ENCODE measurements around the gene CLEC18B.
"Not testable (repeated sequence)": the region's sequence is repeated elsewhere in the genome, so short reads cannot be mapped to it uniquely, and the experiment has no call there.

Gene CLEC18B

DNA sequence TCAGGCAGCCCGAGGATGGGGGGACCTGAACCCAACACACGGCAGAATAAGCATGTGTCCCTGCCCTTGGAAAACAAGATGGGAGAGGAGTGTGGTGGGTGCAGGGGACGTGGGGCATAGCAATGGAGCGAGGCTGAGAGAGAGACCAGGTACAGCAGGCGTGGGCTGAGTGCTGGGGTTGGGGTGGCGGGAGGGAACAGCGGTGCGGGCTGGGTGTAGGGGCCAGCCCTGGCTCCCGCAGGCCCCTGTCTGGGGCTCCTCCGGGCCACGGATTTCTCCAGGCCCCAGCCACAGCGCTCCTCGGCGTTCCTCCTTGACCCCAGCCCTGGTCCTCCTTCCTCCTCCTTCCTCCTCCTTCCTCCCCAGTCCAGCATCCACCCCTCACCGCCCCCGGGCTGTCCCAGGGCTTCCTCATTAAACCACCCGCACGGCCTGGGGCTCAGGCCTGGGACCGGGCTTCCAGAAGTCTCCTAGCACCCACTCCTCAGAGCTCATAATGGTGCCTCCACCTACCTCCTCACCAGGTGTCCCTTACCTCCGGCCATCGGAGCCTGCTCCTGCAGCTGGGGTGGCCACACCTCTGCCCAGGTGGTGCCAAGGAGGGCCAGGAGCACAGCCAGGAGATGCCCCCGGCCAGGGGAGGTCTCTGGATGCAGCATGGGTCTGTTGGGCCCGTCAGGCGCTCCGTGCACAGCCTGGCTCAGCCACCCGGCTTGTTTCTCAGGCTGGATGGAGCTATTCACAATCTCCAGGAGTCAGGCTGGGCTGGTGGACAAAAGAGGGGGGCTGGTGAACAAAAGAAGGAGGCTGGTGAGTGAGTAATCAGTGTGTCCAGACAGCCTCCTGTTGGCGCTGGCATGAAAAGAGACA lies at the start of gene CLEC18B:
TSS of gene CLEC18B (minus strand) at position 867 of the 870 bp plus-strand sequence. CDS start at position 659, 208 bp downstream.
- not testable (repeated sequence) for H3K4me1 ChIP-seq (ENCODE audit: insufficient read depth, low read length); H3K9ac ChIP-seq (ENCODE audit: low read depth, low read length); H3K4me3 ChIP-seq (ENCODE audit: low read length); H3K36me3 ChIP-seq (ENCODE audit: insufficient read depth, low read depth, low read length); H3K27ac ChIP-seq (ENCODE audit: low read length); H3K9me3 ChIP-seq (ENCODE audit: insufficient read depth, low read depth, low read length); H3K27me3 ChIP-seq (ENCODE audit: insufficient read depth, low read length)

- Histone ChIP-seq H3K9ac (ENCODE audit: low read depth, low read length) (no peak overlapping the region), H3K36me3 (ENCODE audit: insufficient read depth, low read depth, low read length) (peaks cover 93% of the 10 kb centered on the region), H3K4me3 (ENCODE audit: low read length) (no peak overlapping the region), H3K9me3 (ENCODE audit: insufficient read depth, low read depth, low read length) (no peaks in the 10 kb centered on the region), H3K4me1 (ENCODE audit: insufficient read depth, low read length) (no peaks in the 10 kb centered on the region), H3K27ac (ENCODE audit: low read length) (no peak overlapping the region), H3K27me3 (ENCODE audit: insufficient read depth, low read length) (no peaks in the 10 kb centered on the region)
These were observed 48.7 kb upstream of the CLEC18B start for GRCh38 chr16:74469946-74470478.

DNA sequence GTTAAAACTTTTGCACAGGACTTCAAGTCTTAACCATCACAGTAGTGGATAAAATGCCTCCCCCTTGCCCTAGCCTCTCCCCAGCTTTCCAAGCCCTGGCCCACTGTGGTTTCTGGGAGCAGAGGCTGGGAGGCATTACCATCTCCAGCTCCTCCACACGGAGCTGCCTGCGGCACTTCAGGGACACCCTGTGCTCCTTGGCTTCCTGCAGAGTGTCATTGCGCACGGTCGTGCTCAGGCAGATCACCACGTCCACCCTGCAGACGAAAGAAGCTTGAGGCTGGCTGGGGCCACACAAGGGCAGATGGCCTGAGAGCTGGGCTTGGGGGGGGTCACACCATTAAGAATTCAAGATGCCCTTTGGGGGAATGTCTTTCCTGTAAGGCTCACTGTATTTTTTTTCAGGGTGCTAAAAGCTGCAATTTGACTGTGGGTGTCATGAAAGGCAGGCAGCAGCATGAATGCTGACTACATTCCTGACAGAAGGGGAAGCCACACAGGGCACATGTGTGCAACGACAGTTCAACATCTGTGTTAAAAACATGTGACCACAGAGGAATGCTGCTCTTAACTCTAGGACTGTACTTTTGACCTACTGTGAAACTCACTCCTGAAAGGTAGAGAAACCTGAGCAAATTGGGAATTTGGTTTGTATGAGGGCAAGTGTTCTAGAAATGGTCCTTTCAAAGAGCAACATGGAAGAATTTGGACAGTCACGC lies 47.7 kb upstream of the CLEC18B start:
- Histone ChIP-seq H3K4me1 (ENCODE audit: insufficient read depth, low read length) (no peaks in the 10 kb centered on the region), H3K9ac (ENCODE audit: low read depth, low read length) (no peak overlapping the region), H3K4me3 (ENCODE audit: low read length) (no peak overlapping the region), H3K27me3 (ENCODE audit: insufficient read depth, low read length) (no peaks in the 10 kb centered on the region), H3K36me3 (ENCODE audit: insufficient read depth, low read depth, low read length) (peaks cover 95% of the 10 kb centered on the region), H3K9me3 (ENCODE audit: insufficient read depth, low read depth, low read length) (no peaks in the 10 kb centered on the region), H3K27ac (ENCODE audit: low read length) (no peak overlapping the region)

DNA sequence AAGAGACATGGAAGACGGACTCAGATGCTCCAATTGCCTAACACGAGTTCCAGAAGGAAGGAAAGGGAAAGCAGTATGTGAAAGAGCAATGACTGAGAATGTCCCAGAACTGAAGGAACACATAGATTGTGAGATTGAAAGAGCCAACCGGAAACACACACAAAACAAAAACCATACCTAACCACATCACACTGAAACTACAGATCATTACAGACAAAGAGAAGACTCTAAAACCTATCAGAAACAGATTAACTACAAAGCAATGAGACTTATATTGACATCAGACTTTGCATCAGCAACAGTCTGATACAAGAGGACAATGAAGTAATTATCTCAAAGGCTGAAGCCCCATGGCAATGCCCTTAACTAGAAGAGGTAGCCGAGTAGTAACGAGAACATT lies 45.6 kb upstream of the CLEC18B start:
- H3K9ac ChIP-seq (ENCODE audit: low read depth, low read length) = no peak overlapping the region
- no peak overlapping the region for H3K4me3 ChIP-seq (ENCODE audit: low read length)
- no peaks in the 10 kb centered on the region for H3K4me1 ChIP-seq (ENCODE audit: insufficient read depth, low read length)
- H3K27me3 ChIP-seq (ENCODE audit: insufficient read depth, low read length) = no peaks in the 10 kb centered on the region
- H3K27ac ChIP-seq (ENCODE audit: low read length) = no peak overlapping the region
- H3K9me3 ChIP-seq (ENCODE audit: insufficient read depth, low read depth, low read length) = no peaks in the 10 kb centered on the region
- peaks cover 98% of the 10 kb centered on the region for H3K36me3 ChIP-seq (ENCODE audit: insufficient read depth, low read depth, low read length)

DNA sequence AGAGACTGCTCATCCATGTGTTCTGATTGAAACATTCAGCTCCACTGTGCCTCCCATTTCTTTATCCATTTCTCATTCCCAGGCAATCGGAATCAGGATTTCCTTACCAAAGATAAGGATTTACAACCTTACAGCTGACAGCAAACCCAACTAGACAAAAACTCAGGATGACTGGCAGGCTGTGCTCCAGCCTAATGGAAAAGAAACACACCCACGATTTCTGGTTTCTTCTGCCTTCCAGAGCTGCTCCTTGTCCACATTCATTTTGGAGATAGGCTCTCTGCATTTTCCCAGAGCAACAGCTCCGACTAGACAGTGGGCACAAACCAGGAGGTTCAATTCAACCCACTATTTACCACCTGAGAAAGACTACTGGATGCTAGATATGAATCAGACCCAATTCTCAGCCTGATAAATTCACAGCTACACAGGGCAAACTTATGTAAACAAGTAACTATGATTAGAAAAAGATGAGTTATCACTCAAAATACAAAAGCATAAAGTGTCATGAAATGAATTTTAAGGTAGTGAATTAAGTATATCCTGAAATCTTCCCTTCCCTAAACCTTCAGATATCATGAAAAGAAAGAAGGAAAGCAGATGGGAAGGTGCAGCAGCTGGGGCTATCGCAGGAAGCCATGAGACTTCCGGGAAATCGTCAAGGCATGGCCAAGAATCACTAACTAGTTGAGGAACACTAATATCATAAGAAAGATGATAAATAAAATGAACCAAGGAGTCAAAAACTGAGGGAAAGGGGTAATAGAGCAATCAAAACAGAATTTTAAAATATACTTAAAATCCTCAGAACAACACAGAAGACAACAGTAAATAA lies 44.8 kb upstream of the CLEC18B start:
- no peak overlapping the region for H3K9ac ChIP-seq (ENCODE audit: low read depth, low read length)
- H3K36me3 ChIP-seq (ENCODE audit: insufficient read depth, low read depth, low read length) = peaks cover 95% of the 10 kb centered on the region
- no peaks in the 10 kb centered on the region for H3K27me3 ChIP-seq (ENCODE audit: insufficient read depth, low read length)

GRCh38 chr16:74465281-74465680 lies 44.0 kb upstream of the CLEC18B start:
- Histone ChIP-seq H3K9ac (ENCODE audit: low read depth, low read length) (no peak overlapping the region), H3K36me3 (ENCODE audit: insufficient read depth, low read depth, low read length) (peaks cover 95% of the 10 kb centered on the region), H3K27me3 (ENCODE audit: insufficient read depth, low read length) (no peaks in the 10 kb centered on the region), H3K9me3 (ENCODE audit: insufficient read depth, low read depth, low read length) (no peaks in the 10 kb centered on the region), H3K27ac (ENCODE audit: low read length) (no peak overlapping the region), H3K4me1 (ENCODE audit: insufficient read depth, low read length) (no peaks in the 10 kb centered on the region), H3K4me3 (ENCODE audit: low read length) (no peak overlapping the region)

More for the DNA sequence above, 44.8 kb upstream of the CLEC18B start:
- Histone ChIP-seq H3K27ac (ENCODE audit: low read length) (no peak overlapping the region), H3K4me3 (ENCODE audit: low read length) (no peak overlapping the region), H3K4me1 (ENCODE audit: insufficient read depth, low read length) (no peaks in the 10 kb centered on the region), H3K9me3 (ENCODE audit: insufficient read depth, low read depth, low read length) (no peaks in the 10 kb centered on the region)

- Histone ChIP-seq H3K27ac (ENCODE audit: low read length) (no peak overlapping the region), H3K36me3 (ENCODE audit: insufficient read depth, low read depth, low read length) (peaks cover 93% of the 10 kb centered on the region), H3K27me3 (ENCODE audit: insufficient read depth, low read length) (no peaks in the 10 kb centered on the region), H3K9me3 (ENCODE audit: insufficient read depth, low read depth, low read length) (no peaks in the 10 kb centered on the region), H3K4me3 (ENCODE audit: low read length) (no peak overlapping the region), H3K9ac (ENCODE audit: low read depth, low read length) (no peak overlapping the region), H3K4me1 (ENCODE audit: insufficient read depth, low read length) (no peaks in the 10 kb centered on the region)
These were observed 42.6 kb upstream of the CLEC18B start for GRCh38 chr16:74463888-74464287.

- H3K36me3 ChIP-seq (ENCODE audit: insufficient read depth, low read depth, low read length) = peaks cover 93% of the 10 kb centered on the region
- no peak overlapping the region for H3K9ac ChIP-seq (ENCODE audit: low read depth, low read length)
- no peaks in the 10 kb centered on the region for H3K4me1 ChIP-seq (ENCODE audit: insufficient read depth, low read length)
- no peaks in the 10 kb centered on the region for H3K9me3 ChIP-seq (ENCODE audit: insufficient read depth, low read depth, low read length)
- no peak overlapping the region for H3K4me3 ChIP-seq (ENCODE audit: low read length)
- H3K27me3 ChIP-seq (ENCODE audit: insufficient read depth, low read length) = no peaks in the 10 kb centered on the region
- no peak overlapping the region for H3K27ac ChIP-seq (ENCODE audit: low read length)
These were observed 41.1 kb upstream of the CLEC18B start for GRCh38 chr16:74462361-74462760.

DNA sequence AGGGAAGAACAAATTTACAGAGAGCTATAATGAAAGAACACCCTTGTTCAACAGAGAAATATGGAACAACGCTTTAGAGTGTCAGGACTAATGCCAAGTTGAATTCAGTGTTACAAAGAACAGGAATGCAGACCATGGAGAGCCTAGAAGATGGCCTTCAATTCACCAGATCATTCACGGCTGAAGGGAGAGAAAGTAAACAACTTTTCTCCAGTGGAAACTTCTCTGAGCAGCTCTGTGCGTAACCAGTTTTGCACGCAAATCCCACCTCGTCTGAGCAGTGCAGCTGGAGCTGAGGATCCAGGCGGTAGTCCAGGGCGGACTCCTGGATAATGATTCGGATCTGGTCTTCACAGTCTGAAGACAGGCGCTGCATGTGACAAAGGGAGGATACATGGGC lies 40.5 kb upstream of the CLEC18B start:
- Histone ChIP-seq H3K9me3 (ENCODE audit: insufficient read depth, low read depth, low read length) (no peaks in the 10 kb centered on the region), H3K27me3 (ENCODE audit: insufficient read depth, low read length) (no peaks in the 10 kb centered on the region), H3K27ac (ENCODE audit: low read length) (no peak overlapping the region), H3K9ac (ENCODE audit: low read depth, low read length) (no peak overlapping the region), H3K36me3 (ENCODE audit: insufficient read depth, low read depth, low read length) (peaks cover 93% of the 10 kb centered on the region), H3K4me3 (ENCODE audit: low read length) (no peak overlapping the region), H3K4me1 (ENCODE audit: insufficient read depth, low read length) (no peaks in the 10 kb centered on the region)

- H3K9me3 ChIP-seq (ENCODE audit: insufficient read depth, low read depth, low read length) = no peaks in the 10 kb centered on the region
- no peaks in the 10 kb centered on the region for H3K4me1 ChIP-seq (ENCODE audit: insufficient read depth, low read length)
- H3K36me3 ChIP-seq (ENCODE audit: insufficient read depth, low read depth, low read length) = peaks cover 93% of the 10 kb centered on the region
- H3K9ac ChIP-seq (ENCODE audit: low read depth, low read length) = no peak overlapping the region
- no peak overlapping the region for H3K4me3 ChIP-seq (ENCODE audit: low read length)
- H3K27me3 ChIP-seq (ENCODE audit: insufficient read depth, low read length) = no peaks in the 10 kb centered on the region
- no peak overlapping the region for H3K27ac ChIP-seq (ENCODE audit: low read length)
These were observed 39.3 kb upstream of the CLEC18B start for GRCh38 chr16:74460542-74460941.

DNA sequence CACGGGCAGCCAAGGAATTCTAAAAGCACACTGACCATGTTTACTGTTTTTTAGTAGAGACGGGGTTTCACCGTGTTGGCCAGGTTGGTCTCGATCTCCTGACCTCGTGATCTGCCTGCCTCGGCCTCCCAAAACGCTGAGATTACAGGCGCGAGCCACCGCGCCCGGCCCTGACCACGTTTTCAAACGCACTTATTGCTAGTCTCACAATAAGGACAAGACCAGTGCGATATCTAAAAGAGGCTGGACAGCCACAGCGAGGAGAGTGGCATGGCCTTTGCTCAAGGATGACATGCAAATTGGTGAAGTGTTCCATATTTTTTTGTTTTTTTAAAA lies 35.0 kb upstream of the CLEC18B start:
- Histone ChIP-seq H3K27me3 (ENCODE audit: insufficient read depth, low read length) (no peaks in the 10 kb centered on the region), H3K9me3 (ENCODE audit: insufficient read depth, low read depth, low read length) (no peaks in the 10 kb centered on the region), H3K36me3 (ENCODE audit: insufficient read depth, low read depth, low read length) (peaks cover 87% of the 10 kb centered on the region), H3K27ac (ENCODE audit: low read length) (no peak overlapping the region), H3K4me3 (ENCODE audit: low read length) (no peak overlapping the region), H3K4me1 (ENCODE audit: insufficient read depth, low read length) (no peaks in the 10 kb centered on the region), H3K9ac (ENCODE audit: low read depth, low read length) (no peak overlapping the region)
